Kidney tubule cell (primary cell): ENCODE results near the gene NDUFA11.

Experiments used
- DNase-seq: peaks from one replicate; pipeline ENCODE4 v3.0.0-alpha.2; 2018; ENCODE audit warnings: low spot score

NDUFA11 gene

GRCh38 chr19:5932609-5933262, 29.1 kb upstream of the NDUFA11 start:
- no peak for DNase-seq

GRCh38 chr19:5932146-5932545, 28.6 kb upstream of the NDUFA11 start:
- no peak for DNase-seq

GRCh38 chr19:5931251-5931650, 27.7 kb upstream of the NDUFA11 start:
- DNase-seq, result no peak

GRCh38 chr19:5929625-5930024, 26.0 kb upstream of the NDUFA11 start:
- no peak for DNase-seq

GRCh38 chr19:5929179-5929578, 25.6 kb upstream of the NDUFA11 start:
- no peak for DNase-seq

GRCh38 chr19:5927441-5927821, 23.8 kb upstream of the NDUFA11 start:
- no peak for DNase-seq

- no peak for DNase-seq
Observed at GRCh38 chr19:5926641-5927440, 23.3 kb upstream of the NDUFA11 start.

GRCh38 chr19:5925830-5926427, 22.3 kb upstream of the NDUFA11 start:
- DNase-seq, result no peak

- DNase-seq, result no peak
Observed at GRCh38 chr19:5923356-5923755, 19.8 kb upstream of the NDUFA11 start.

GRCh38 chr19:5922161-5922545, 18.6 kb upstream of the NDUFA11 start:
- no peak for DNase-seq

GRCh38 chr19:5921516-5922160, 18.0 kb upstream of the NDUFA11 start:
- no peak for DNase-seq

GRCh38 chr19:5918463-5919079, 15.0 kb upstream of the NDUFA11 start:
- no peak for DNase-seq

- no peak for DNase-seq
Observed at GRCh38 chr19:5917431-5918107, 14.0 kb upstream of the NDUFA11 start.

- DNase-seq, result no peak
Observed at GRCh38 chr19:5916181-5916708, 12.7 kb upstream of the NDUFA11 start.

- no peak for DNase-seq
Observed at GRCh38 chr19:5915782-5916165, 12.2 kb upstream of the NDUFA11 start.

- no peak for DNase-seq
Observed at GRCh38 chr19:5914946-5915781, 11.6 kb upstream of the NDUFA11 start.

GRCh38 chr19:5914358-5914774, 10.8 kb upstream of the NDUFA11 start:
- DNase-seq, result no peak

GRCh38 chr19:5913739-5914357, 10.3 kb upstream of the NDUFA11 start, which contains the start of gene CAPS:
Gene CAPS, plus strand, starts transcription at chr19:5914254. Its CDS starts 153 bp downstream, at chr19:5914407.
- peak; percentile 91 for DNase-seq

- DNase-seq, result no peak
Observed at GRCh38 chr19:5911366-5911765, 7.8 kb upstream of the NDUFA11 start.

- no peak for DNase-seq
Observed at GRCh38 chr19:5910638-5910907, 7.0 kb upstream of the NDUFA11 start.
